KG1 (cell line): ENCODE data around the gene LPCAT1.
"Not testable (repeated sequence)": the region's sequence is repeated elsewhere in the genome, so short reads cannot be mapped to it uniquely, and the experiment has no call there.

ENCODE experiments used
- DNase-seq: peaks from one replicate; lab custom pipeline; 2025; lab: John Stamatoyannopoulos, UW

Gene LPCAT1

DNA sequence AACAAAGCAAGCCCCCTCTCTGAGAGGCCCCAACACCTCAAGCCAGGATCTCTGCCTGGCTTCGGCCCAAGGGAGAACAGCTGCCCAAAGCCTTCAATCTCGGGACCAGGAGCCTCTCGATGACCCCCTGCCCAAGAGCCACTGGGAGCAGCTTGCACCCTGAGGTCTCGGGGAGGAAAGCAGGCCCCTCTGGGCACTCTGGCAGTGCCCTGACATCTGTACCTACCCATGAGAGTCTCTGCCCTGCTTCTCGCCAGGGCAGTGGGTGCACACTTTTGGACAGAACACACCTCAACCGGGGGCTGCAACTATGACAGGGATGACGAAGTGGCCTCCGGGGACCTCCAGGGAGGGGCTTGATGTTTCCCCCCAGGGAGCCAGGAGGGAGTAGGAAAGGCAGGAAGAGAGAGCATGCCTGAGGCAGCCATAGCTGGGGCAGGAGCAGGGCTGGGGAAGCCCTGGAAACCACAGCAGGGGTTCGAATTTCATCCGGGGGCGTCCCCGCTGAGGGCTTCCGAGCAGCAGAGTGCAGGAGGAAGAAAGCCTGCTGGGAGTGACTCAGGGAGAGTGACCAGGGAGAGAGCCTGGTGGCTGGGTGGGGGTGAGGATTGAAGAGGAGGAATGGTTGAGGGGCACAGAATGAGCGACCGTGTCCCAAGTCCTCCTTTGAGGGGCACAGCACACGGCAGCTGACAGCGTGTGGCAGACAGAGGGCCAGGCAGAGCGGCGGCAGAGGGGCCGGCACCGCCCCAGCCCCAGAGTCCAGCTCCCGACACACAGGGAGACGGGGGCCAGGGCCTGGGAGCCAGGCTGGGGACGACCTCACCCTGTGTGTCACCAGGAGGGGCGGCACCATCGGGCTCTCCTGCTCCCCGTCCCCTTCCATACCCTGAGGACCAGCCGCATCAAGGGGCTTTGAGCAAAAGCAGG is 1.8 kb downstream of the LPCAT1 start:
- no peak for DNase-seq

DNA sequence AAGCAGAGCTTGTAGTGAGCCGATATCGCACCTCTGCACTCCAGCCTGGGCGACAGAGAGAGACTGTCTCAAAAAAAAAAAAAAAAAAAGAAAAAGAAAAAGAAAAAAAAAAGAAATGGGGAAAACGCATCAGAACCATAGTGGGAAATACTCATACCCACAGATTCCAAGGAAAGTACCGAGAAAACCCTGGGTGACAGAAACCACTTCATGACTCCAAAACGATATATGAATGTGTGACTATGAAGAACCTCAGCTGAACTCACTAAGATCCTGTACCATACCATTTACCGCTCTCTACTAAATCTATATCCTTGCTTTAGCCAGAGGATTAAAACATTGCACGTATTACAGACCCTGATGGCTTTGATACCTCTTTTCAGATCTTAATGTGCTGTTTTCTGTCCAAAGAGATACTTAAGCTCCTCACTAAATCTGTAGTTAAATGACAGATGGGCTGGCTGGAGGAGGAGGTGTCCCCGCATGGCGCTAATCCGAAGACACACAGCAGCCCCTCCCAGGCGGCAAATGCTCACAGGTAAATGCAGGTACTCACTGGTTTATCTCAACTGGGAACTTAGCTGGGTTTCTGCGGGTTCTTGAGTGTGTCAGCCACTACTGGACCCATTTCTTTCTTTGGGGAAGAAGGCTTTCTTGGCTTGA is 2.8 kb downstream of the LPCAT1 start:
- DNase-seq = no peak

DNA sequence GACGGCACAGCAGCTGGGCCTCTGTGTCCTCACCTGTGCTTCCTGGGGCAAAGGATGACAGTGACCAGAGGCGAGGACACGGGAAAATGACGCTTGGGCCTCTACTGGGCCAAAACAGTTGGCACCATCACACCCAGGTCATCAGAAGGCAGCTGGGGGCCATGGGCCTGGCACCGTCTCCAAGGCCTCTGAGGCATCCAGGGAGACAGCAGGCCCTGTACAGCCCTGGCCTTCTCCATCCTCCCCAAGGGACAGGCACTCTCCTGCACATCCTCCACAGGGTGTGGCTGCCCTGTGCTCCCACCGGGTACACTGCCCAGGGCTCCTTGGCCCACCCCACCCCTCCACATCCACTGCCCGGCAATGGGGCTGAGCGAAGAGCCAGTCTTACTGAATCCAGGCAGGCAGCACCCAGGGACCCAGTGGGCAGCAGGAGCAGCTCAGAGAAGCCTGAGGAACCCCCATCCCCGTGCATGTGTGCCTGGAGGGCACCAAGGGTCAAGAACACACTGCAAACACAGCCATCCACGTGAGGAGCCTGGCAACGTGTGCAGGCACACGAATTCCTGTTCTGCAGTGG is 4.0 kb downstream of the LPCAT1 start:
- no peak for DNase-seq

DNA sequence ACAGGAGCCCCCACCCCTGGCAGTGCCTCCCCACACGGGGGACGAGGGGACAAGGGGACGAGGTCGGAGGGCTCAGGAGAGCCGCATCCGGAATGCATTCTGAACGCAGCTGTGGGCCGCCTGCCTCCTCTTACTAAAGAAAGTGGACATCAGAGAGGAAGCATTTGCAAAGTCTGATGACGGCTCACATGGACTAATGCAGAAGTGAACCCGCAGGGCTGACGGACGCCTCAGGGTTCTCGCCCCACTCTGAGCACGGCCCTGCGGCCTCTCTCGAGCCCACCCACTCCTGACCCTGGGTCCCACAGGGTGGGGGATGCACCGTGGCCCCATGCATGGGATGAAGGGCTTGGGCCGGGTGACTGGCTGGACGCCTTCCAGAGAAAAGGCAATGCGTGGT is 5.9 kb downstream of the LPCAT1 start:
- DNase-seq = no peak

DNA sequence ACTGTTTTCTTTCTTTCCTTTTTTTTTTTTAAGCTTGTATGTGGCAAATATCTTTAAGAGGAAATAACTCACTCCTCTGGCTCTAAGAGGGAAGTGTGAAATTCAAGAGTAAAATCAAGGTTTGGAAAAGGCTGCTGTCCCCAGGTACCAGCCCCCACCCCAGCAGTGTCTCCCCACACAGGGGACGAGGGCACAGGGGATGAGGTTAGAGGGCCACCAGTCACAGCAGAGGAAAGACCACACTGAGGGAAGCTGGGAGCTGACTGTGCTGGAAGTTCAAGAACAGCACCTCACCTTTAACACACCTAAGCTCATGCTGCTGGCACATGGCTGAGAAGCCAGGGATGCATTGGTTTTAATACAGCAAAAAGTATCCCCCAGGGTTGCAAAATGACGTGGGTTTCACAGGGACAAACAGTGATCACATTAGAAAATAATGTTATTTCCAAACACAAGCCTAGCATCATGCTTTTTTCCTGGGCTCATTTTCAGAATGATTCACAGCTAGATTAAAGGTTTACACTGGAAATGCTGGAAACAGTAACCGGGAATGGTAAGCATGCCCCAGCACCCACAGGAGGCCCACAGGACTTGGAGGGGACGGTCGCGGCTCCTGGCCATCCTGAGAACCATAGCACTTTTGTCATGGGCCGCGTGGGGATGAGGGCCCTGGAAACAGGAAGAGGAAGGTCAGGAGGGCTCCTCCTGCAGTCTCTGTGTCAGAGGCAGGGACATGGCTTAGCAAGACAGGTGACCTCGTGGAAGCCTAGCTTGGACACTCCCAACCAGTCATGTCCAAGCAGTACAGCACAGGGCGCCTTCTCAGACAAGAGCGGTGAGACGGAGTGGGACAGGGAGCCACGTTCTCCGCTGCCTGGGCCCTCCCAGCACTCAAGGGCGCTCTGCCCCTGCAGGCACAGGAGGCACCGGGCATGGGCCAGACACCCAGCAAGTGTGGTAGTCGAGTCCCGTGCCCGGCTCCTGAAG is 6.9 kb downstream of the LPCAT1 start:
- no peak for DNase-seq

DNA sequence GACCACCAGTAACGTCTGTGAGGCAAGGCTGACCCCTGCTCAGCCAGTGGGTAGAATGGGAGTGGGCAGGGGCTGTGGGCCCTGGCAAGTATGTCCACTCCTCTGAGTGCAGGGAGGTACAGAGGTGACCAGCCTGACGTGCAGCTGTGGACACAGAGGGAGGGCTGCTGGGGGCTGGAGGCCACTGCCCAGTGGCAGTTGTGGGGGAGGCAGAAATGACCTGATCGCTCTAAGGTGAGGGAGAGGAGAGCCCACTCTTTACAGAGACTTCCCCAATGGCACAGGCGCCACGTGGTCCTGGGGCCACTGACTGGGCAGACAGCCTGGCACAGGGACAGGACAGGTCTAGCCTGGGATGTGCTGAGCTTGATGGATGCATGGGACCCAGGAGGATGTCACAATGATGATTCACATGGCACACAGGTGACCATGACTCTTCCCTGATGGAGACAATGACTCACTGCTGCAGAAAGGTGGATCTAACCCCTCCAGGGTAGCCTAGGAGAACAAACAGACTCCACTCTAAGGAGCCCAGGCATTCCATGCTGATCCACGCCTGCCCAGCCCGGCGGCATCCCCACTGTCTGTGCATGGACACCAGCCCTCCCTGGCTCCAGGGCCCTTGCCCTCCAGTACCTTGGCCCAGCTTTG is 7.7 kb downstream of the LPCAT1 start:
- no peak for DNase-seq

DNA sequence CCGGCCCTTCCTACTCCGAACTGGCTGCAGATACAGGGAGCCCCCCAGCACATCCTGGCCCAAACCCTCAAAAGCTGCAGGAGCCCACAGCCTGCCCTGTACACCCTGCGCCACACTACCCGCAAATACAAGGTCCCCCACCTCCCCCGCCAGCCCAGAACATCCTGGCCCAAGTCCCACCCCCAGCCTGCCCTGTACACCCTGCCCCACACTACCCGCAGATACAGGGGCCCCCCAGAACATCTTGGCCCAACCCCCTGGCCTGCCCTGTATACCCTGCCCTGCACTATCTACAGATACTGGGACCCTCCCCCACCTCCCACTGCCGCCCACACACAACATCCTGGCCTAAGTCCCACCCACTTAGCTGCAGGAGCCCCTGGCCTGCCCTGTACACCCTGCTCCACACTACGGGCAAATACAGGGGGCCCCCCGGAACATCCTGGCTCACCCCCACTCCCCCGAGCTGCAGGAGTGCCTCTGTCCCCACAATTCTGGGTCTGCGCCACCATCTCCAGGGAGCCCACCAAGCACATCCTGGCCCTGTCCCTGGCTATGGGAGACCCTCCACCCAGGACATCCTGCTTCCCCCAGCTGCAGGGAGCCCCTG is 8.3 kb downstream of the LPCAT1 start:
- no peak for DNase-seq

DNA sequence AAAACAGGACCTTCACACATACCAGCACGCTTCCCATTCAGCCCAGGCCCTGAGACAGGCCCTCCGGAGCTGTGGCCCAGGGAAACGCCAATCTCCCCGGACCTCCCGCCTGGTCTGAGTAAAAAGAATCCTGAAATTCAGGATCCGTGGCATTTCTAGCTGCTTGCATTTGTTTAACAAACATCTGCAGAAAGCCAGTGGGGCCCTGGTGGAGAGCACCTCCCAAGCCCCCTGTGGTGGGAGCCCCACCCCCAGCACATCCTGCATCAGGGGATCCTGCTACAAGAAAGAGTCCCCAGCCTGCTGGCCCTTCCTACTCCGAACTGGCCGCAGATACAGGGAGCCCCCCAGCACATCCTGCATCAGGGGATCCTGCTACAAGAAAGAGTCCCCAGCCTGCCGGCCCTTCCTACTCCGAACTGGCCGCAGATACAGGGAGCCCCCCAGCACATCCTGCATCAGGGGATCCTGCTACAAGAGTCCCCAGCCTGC is 8.9 kb downstream of the LPCAT1 start:
- not testable (repeated sequence) for DNase-seq

DNA sequence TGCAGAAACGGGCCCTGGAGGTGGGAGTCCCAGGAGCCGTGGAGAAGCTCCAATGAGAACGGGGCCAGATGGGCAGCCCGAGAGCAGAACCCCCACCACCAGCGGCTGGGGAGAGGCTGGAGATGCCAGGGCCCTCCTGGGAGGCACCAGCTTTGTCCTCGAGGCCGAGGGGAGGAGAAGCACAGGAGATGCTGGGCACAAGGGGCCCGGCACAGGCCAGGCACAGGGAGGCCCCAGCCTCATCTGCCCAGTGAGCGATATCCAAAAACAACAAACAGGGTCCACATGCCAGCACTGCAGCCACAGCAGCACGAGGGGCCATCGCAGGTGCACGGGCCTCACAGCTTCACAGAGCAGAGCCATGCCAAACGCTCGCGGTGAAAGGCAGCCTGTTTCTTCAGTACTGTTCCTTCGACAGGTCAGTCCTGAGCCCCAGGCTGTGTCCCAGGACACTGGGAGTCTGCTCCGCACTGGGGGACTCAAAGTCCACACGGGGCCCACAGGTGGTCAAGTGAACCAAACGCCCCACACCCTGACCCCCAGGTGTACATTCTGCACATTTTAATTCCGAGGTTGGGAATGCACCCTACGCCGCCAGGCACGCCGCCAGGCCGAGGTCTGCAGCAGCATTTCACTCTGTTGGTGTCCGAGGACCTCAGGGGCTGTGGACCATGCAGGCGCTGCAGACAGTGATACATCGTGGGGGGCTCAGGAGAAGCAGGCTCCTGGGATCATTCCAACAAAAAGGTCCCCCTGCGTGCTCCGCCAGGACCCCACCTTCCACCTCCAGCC is 9.5 kb downstream of the LPCAT1 start:
- no peak for DNase-seq

DNA sequence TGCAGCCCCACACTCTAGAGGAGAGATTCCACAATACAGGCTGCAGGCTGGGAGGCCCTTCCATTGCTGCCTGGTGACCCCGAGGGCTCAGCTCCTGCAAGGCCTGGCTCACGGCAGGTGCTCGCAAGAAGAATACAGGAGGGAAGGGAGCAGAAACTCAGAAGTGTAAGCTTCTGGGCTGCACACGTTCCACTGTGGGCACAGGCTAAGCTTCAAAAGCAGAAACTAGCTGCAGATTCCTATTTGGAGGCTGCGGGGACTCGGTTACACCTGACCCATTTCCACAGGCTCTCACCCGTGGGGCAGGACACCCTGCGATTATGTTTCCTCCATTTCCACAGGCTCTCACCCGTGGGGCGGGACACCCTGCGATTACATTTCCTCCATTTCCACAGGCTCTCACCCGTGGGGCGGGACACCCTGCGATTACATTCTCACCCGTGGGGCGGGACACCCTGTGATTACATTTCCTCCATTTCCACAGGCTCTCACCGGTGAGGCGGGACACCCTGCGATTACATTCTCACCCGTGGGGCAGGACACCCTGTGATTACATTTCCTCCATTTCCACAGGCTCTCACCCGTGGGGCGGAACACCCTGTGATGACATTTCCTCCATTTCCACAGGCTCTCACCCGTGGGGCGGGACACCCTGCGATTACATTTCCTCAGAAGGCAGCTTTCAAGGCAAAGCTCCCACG is 10.3 kb downstream of the LPCAT1 start:
- no peak for DNase-seq

DNA sequence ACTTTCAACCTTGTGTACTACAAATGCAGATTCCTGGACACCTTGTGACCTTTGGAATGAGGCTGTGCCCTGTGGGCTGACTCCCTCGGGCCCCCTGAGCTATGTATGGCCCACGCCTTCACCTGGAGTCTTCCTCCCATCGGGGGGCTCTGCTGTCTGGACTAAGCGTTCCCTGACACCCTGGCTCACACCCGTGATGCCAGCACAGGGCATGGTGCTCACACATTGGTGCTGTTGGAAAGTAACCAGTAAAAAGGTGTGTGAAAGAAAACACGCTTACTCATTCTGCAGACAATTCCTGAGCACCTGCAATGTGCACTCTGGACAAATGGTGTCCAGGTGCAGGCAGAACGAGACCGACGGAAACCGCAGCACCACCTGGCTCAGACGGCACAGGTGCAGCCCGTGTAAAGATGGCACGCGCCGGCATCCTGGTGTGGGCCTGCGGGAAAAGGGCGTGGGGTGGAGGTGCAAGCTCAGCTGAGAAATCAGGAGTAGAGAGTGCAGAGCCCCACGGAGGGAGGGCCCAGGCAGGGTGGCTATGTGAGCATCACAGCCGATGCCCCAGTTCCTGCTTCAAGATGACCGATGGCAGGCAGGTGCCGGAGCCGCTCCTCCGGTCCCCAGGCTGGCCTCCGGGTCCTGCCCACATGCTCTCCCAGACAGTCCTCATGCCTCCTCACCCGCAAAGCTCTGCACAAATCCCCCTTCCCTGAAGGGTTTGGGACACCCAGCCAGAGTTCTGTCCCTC is 11.0 kb downstream of the LPCAT1 start:
- DNase-seq = no peak

DNA sequence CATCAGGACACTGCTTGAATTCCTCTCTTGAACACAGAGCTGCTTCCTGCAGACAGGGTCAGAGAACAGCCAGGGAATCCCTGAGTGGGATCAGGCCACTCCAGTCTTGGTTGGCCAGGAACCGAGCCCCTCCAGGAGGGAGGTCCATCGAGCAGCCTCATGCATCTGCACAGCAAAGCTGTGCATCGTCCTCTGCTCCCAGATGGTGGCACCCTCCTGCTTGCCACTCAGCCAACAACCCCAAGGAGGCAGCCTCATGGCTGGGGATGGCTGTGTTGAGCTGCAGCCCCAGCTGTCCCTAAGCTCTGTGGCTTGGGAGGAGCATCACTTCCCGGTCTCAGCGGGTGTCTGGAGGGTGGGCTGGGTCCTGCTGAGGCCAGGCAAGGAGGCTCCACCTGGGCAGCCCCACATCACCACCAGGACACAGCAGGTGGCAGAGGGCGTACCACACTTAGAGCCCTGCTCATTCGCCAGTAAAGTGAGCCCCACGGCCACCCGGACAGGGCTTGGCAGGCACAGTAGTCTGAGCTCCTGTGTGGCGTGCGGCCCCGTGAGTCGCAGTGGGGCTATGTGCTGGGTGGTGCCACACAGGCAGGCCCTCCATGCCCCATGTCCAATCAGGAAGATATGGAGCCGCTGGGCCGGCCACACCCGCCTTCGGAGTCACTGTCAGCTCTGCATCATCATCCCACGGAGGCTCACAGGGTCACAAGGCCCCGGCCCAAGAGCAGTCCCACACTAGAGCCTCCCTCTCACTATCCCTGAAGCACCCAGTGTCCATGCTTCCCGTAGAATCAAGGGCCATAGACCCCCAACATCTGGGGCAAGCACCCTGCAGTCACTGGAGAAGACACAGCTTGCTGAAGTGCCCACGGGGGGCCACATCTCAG is 11.9 kb downstream of the LPCAT1 start:
- no peak for DNase-seq

DNA sequence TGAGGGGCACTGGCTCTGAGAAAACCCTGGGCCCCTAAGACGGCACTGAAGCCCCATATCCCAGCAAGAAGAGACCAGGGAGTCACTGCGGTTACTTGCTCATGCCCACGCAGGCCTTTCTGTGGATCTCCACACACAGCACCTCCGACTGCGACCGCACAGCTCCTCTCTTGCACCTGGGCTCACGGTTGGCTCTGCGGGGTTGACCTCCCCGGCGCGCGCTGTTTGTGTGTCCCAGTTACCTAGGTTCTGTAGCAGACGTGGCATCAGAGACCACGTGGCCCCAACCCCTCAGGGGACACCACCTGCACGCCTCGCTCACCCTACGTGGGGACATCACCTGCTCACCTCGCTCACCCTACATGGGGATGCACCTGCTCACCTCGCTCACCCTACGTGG is 12.7 kb downstream of the LPCAT1 start:
- DNase-seq = no peak

DNA sequence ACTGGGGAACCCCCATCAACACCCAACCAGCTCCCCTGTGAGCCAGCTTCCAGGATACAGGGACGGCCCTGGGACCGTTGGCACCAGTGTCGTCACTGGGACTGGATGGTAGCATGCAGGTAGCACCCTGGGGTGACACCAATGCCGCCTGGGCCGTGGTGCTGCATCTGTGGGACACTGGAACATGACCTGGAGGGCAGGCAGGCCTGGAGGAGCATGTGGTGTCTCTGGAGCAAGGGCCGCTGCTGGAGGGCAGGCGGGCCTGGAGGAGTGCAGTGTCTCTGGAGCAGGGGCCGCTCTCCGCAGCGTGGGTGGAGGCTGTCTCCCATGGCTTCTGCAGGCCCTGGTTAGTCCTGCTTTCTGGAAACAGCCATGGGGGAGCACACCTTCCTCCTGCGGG is 13.1 kb downstream of the LPCAT1 start:
- DNase-seq = no peak

DNA sequence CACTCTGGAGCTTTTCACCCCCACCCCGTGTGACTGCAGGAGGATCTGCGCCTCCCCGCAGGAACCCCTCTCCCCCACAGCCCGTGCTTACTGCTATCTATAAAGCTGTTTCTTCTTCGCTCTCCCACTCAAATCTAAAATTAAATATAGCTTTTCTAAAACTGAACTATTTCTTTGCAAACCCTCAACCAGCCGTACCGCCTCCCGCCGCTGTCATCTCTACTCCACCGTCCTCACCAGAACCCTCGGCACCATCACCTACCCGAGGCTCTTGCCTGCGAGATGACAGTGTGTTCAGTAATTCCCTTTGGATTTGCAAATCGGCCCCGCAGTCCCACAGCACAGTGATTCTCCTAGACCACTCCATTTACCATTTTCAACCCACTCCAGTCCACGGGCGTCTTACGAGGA is 13.6 kb downstream of the LPCAT1 start:
- DNase-seq = no peak

DNA sequence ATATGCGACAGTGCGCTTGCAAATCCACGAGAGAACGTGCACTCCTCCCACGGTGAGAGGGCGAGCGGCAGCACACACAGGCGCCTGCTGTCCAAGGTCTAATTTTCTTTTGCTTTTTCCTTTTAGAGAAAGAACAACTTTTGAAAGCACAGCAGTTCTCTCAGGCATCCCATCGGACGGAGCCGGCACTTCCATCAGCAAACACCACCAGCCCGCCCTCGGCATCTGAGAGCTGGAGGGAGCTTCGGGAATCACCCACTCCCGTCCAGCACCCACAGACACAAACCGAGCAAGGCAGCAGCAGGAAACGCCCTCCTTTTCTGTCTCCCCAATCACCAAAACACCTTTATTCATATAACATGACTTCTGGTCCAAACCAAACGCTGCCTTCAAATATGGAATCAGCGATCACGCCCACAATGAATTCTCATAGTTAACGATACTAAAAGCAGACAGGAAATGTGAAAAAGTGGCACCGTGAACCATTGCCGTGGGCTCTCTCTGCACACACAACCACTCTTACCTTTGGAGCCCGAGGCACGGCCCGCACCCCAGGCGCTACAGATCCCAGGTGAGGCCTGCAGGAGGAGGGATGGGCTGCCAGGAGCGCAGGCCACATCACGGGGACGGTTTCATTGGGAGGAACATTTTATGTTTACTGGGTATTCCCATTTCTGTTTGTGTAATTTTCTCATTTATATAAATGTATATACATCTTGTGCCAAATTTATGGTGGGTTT is 14.2 kb downstream of the LPCAT1 start:
- no peak for DNase-seq
